ENCODE measurements around the gene CAMK1G.

CAMK1G gene

GRCh38 chr1:209635850-209636249, 52.3 kb downstream of the CAMK1G start:
- DNase-seq (ENCODE audit: low read depth in 2 of 2) = no peak

- no peak for DNase-seq (ENCODE audit: low read depth in 2 of 2)
These were observed 58.3 kb downstream of the CAMK1G start for GRCh38 chr1:209641832-209642172.

GRCh38 chr1:209642816-209643215, 59.3 kb downstream of the CAMK1G start:
- no peak for DNase-seq (ENCODE audit: low read depth in 2 of 2)

GRCh38 chr1:209643285-209644020, 59.9 kb downstream of the CAMK1G start:
- no peak for DNase-seq (ENCODE audit: low read depth in 2 of 2)

- no peak for DNase-seq (ENCODE audit: low read depth in 2 of 2)
These were observed 62.3 kb downstream of the CAMK1G start for GRCh38 chr1:209645574-209646452.

- DNase-seq (ENCODE audit: low read depth in 2 of 2) = no peak
These were observed 63.0 kb downstream of the CAMK1G start for GRCh38 chr1:209646558-209646957.

- DNase-seq (ENCODE audit: low read depth in 2 of 2) = no peak
These were observed 63.6 kb downstream of the CAMK1G start for GRCh38 chr1:209647156-209647555.

GRCh38 chr1:209648346-209648745, 64.8 kb downstream of the CAMK1G start:
- no peak for DNase-seq (ENCODE audit: low read depth in 2 of 2)

GRCh38 chr1:209648931-209649776, 65.6 kb downstream of the CAMK1G start:
- DNase-seq (ENCODE audit: low read depth in 2 of 2) = no peak

- DNase-seq (ENCODE audit: low read depth in 2 of 2) = no peak
These were observed 66.9 kb downstream of the CAMK1G start for GRCh38 chr1:209650454-209650853.

GRCh38 chr1:209651138-209651587, 67.6 kb downstream of the CAMK1G start:
- DNase-seq (ENCODE audit: low read depth in 2 of 2) = peak; percentile 56 to 72

- DNase-seq (ENCODE audit: low read depth in 2 of 2) = no peak
These were observed 68.7 kb downstream of the CAMK1G start, which contains the start of gene LAMB3 for GRCh38 chr1:209652121-209652735. LAMB3 (minus strand) TSS chr1:209652425; CDS start chr1:209650944, 1,481 bp downstream.

GRCh38 chr1:209652873-209653401, 69.4 kb downstream of the CAMK1G start:
- DNase-seq (ENCODE audit: low read depth in 2 of 2) = peak; percentile 59 to 60

- DNase-seq (ENCODE audit: low read depth in 2 of 2) = no peak
These were observed 70.4 kb downstream of the CAMK1G start for GRCh38 chr1:209653915-209654351.

GRCh38 chr1:209655411-209656231, 72.1 kb downstream of the CAMK1G start:
- no peak for DNase-seq (ENCODE audit: low read depth in 2 of 2)

GRCh38 chr1:209657140-209657879, 73.8 kb downstream of the CAMK1G start:
- no peak for DNase-seq (ENCODE audit: low read depth in 2 of 2)

- no peak for DNase-seq (ENCODE audit: low read depth in 2 of 2)
These were observed 74.4 kb downstream of the CAMK1G start for GRCh38 chr1:209657918-209658317.

GRCh38 chr1:209659909-209660308, 76.4 kb downstream of the CAMK1G start:
- DNase-seq (ENCODE audit: low read depth in 2 of 2) = no peak

- no peak for DNase-seq (ENCODE audit: low read depth in 2 of 2)
These were observed 77.6 kb downstream of the CAMK1G start for GRCh38 chr1:209661071-209661470.

Measured in stimulated activated CD4-positive, alpha-beta T cell treated with anti-CD3 and anti-CD28 coated beads, Interleukin-15, amount 100 ng/mL, for 48 hours (primary cell).